Activated gamma-delta T cell treated with Interleukin-2 at 50 U/mL for 16 hours (primary cell): Measurements from ENCODE around the gene PDE1C.

Source experiments
- DNase-seq: peaks from one replicate; pipeline ENCODE4 v3.0.0-alpha.2; 2020

The PDE1C gene

DNA sequence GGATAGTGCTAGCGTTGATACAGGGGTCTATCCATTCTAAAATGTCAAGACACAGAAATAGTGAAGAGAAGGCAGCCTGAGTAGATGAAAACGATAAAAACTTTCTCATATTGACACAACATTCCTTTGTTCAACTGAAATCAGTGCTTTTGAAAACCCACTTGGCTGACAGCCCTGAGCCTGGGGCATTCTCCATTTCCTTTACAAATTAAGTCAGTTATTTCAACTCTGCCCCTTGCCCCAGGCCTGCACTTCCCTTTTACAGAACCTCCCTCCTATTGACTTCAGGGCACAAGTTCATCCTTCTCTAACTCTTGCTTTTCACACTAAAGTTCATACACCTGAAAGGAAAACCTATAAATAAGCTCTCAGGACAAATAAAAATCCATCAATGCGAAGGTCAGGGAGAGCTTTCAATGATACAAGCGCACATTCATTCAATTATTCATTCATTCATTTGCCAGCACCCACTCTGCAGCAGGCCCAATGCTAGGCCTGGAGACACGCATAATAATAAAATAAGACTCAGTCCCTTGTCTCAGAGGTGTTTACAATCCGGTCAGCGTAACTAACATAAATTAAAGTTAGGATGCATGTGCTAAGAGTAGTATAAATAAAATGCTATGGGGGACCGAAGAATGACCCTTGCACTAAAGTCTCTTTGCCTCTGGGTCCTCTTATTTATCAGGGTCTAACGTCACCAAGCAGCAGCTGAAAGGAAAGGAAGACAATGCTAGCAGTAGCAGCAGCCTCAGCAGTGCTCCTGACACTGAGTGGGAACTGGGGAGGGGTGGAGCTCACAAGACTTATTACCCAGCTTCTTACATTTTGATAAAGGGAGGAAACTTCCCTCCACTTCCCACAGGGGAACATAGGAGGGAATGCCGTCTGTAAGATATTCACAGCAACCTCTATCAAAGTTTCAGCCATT lies 134.8 kb downstream of the PDE1C start:
- no peak for DNase-seq

- DNase-seq = no peak
Measured at GRCh38 chr7:31934551-31934950, 135.7 kb downstream of the PDE1C start.

- DNase-seq = no peak
Measured at GRCh38 chr7:31933481-31933880, 136.7 kb downstream of the PDE1C start.

- no peak for DNase-seq
Measured at GRCh38 chr7:31926991-31927584, 143.1 kb downstream of the PDE1C start.

GRCh38 chr7:31925753-31926454 lies 144.3 kb downstream of the PDE1C start:
- no peak for DNase-seq

DNA sequence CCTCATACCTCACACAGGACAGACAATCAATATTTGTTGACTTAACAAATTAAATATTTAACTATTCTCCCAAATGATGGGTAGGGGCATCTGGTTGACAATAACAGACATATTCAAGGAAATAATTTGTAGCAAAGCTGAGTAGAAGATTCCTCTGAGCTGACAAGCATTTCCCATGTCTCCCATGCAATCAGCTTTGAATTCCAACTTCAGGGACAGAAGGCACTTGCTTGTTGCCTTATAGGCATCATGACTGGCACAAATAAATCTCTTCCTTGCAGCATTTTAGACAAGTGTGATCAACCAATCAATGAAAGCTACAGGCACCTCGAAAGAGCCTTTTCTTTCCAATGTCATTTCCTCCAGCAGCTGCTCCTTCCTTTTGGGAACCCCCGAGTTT lies 146.0 kb downstream of the PDE1C start:
- DNase-seq = no peak

DNA sequence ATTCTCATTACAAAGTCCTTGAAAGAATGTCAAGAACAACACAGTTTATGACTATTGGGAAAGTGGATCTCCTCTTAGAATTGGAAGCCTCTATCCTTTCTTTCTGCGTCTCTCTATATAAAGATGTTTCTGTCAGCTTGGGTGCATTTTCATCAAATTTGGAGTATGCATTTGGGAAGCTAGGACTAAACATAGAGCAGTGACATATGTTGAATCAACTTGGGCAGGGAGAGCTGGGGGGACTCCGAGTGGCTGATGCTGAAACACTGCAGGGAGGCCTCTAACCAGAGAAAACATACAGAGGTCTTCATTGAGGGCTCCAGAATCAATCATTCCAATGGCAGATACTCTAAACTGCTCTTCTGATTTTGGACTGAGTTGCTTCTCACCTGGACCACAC lies 147.4 kb downstream of the PDE1C start:
- no peak for DNase-seq

DNA sequence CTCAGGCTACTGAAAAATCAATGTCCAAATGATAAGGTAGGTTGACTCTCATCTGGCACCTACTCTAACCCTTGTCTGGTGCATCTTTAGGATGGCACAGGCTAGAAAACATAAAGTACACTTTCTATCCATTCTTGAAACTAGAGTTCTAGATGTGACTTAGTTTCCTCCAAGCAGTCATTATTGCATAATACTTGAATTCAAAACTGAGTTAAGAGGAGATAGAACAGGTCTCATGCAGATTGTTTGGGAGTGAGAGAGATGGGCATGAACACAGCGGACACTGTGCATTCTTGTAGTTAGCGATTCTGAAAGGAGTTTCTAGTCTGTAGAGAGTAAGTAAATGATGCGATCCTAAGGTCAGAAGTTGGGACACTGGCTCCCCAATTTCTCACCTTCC lies 149.2 kb downstream of the PDE1C start:
- DNase-seq = no peak

GRCh38 chr7:31919678-31920369 lies 150.4 kb downstream of the PDE1C start:
- DNase-seq = no peak

- no peak for DNase-seq
Measured at GRCh38 chr7:31918706-31919393, 151.4 kb downstream of the PDE1C start.

GRCh38 chr7:31917256-31917655 lies 153.0 kb downstream of the PDE1C start:
- no peak for DNase-seq

GRCh38 chr7:31910191-31910590 lies 160.0 kb downstream of the PDE1C start:
- no peak for DNase-seq

GRCh38 chr7:31906479-31907171 lies 163.6 kb downstream of the PDE1C start:
- DNase-seq = no peak

DNA sequence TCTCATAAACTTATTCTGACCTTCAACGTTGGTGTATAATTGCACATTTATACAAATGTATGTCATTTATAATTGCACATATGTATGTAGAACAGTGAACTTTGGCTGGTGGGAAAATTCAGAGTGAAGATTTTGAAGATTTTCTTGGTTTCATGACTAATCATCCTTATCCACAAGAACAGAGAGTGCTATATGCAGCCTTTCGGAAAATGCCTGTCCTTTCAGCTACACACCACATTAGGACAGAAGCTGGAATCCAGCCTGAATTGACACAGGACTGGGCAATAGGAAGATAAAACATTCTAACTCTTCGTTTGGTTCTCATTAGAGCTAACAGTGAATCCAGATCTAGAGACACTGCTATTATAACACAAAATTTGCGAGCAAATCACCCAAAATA lies 166.2 kb downstream of the PDE1C start:
- no peak for DNase-seq

DNA sequence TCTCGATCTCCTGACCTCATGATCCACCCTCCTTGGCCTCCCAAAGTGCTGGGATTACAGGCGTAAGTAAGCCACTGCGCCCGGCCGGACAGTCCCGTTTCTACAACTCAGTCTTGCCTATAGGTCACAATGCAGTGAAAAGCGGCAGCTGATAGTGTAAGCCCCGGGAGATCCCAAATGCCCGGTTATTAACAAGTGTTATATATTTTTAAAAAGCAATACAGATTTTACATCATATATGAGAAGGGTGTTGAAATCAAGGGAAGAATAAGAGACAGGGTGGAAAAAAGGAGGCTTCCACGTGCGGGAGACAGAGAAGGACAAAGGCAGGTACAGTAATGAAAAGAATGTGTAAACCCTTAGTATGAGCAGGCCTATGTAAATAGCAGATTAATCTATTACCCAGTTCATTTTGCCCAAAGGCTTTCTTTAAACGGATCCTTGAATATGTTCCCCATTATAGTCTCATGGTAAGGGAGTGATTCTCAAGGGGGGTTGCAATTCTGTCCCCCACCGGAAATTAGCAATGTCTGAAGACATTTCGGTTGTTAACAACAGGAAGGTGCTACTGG lies 170.8 kb downstream of the PDE1C start:
- no peak for DNase-seq

DNA sequence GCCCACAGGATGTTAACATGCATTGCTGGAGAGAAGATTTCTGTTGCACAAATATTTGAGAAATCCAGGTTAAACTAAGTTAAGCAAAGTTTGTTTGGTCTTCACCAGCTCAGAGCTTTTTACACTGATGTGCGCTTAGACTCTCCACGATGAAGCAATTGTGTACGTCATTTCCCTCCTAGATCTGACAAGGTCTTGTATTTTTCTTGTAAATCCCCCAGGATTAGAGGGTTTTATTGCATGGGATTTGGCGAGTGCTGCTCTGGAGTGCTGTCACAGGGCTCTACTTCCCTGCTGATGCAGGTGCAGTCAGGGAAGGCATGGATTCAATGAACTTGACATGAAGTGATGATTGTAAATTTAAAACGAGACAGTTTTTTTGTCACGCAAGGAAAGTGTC lies 173.3 kb downstream of the PDE1C start:
- DNase-seq = no peak

DNA sequence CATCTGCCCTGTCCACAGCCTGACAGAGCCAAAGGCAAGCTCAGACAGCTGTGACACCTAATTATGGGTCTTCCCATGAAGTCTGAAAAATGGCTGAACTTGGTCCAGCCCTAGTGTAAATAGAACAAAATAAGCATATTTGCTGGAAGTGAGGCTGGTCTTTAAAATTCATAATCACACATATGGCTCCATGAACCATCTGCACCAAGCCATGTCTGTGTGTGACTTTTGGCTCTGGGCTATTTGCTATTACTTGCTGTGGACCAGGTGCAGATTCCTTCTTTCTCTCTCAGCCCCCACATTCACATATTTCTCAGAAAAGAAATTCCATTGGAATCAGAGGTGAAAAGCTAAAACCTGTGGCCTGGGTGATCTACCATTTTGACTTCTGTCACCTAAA lies 175.9 kb downstream of the PDE1C start:
- DNase-seq = no peak

GRCh38 chr7:31893365-31893764 lies 176.8 kb downstream of the PDE1C start:
- DNase-seq = no peak

DNA sequence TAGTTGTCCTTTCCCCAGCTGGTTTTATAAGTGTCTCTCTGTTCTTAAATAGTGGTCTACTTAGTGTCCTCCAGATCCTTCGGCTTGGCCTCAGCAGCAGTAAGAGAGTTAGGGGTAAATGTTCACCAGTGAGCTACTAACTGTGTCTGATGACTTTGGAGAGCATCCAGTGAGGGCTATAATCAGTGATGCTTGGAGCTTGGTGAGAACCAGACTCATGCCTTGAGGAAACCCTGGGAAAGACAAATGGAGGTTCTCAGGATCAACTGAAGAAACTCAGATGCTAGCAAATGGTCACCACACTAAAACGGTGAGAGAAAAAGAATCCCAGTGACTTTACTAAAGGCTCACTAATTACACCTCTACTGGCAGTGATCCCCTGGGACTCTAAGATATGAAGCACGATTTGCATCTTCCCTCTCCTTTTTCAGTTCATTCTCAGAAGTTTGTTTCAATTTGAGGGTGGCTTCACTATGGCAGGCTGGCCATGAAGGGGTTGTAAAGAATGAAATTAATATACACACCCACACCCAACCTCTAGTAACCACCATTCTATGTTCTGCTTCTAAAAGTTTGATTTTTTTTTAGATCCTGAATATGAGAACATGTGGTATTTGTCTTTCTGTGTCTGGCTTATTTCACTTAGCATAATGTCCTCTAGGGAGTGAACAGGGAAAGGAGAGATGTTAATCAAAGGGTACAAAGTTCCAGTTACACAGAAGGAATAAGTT lies 177.9 kb downstream of the PDE1C start:
- DNase-seq = no peak

DNA sequence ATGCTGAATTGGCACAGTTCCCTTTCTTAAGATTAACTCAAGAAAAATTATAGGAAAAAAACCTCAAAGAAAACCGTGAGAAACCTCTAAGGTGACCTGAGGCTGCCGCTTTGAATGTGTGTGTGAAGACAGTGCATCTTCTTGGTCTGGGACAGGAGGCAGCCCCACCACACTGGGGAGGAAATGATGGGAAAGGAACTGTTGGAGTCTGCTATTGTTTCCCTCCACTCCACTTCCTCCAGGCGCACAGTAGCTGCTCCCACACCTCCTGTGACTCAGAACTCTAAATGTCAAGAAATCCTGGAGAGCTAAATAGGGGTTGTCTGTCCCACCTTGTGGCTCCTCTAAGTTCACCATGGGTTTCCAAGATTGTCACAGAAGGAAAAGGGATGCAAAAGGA lies 179.4 kb downstream of the PDE1C start:
- no peak for DNase-seq

- DNase-seq = no peak
Measured at GRCh38 chr7:31890198-31890597, 180.0 kb downstream of the PDE1C start.
